HepG2 (cell line): ENCODE data around the gene FALEC. TPM values are rescaled to one million over a fixed set of nuclear protein-coding genes. Genes with fewer than 3 reads are reported as not detected.

ENCODE experiments used
- ADNP ChIP-seq: sonication (generic); formaldehyde crosslinking; IDR thresholded peaks from 2 replicates; pipeline ENCODE4 v1.4.0; 2020; ENCODE audit warnings: missing genetic modification reagents
- ARNT2 ChIP-seq: sonication (generic); formaldehyde crosslinking; IDR thresholded peaks from 2 replicates; pipeline ENCODE4 v1.8.0; 2022; ENCODE audit warnings: mild to moderate bottlenecking, low read depth, missing genetic modification reagents, moderate library complexity
- DNMT1 ChIP-seq: sonication (generic); formaldehyde crosslinking; IDR thresholded peaks from 2 replicates; pipeline ENCODE4 v1.5.1; 2020; ENCODE audit warnings: mild to moderate bottlenecking, missing genetic modification reagents
- ELF1 ChIP-seq: sonication (generic); formaldehyde crosslinking; IDR thresholded peaks from 2 replicates; pipeline ENCODE4 v1.4.0; 2020; ENCODE audit warnings: missing genetic modification reagents
- HOXA5 ChIP-seq: sonication (generic); formaldehyde crosslinking; IDR thresholded peaks from 2 replicates; pipeline ENCODE4 v1.4.0; 2020; ENCODE audit warnings: missing genetic modification reagents
- JARID2 ChIP-seq: sonication (generic); formaldehyde crosslinking; IDR thresholded peaks from 2 replicates; pipeline ENCODE4 v1.8.1; 2023; ENCODE audit warnings: missing genetic modification reagents, inconsistent platforms; ENCODE audit not compliant: insufficient replicate concordance
- JDP2 ChIP-seq: sonication (generic); formaldehyde crosslinking; IDR thresholded peaks from 2 replicates; pipeline ENCODE4 v1.8.1; 2022; ENCODE audit warnings: missing genetic modification reagents, borderline replicate concordance
- KMT2B ChIP-seq: IDR thresholded peaks from 2 replicates; pipeline ENCODE4 v1.6.1; 2016; ENCODE audit warnings: missing genetic modification reagents, missing compliant biosample characterization
- MXD3 ChIP-seq: IDR thresholded peaks from 2 replicates; pipeline ENCODE4 v1.6.1; 2016; ENCODE audit warnings: mild to moderate bottlenecking, missing biosample characterization, missing genetic modification reagents
- NR0B2 ChIP-seq: sonication (generic); formaldehyde crosslinking; IDR thresholded peaks from 2 replicates; pipeline ENCODE4 v1.4.0; 2020; ENCODE audit warnings: mild to moderate bottlenecking, missing genetic modification reagents
- POLR2G ChIP-seq: fragments of 200-400 bp; formaldehyde crosslinking; IDR thresholded peaks from 2 replicates; pipeline ENCODE4 v1.6.1; 2018; ENCODE audit warnings: mild to moderate bottlenecking, low read depth, low read length, moderate library complexity
- RNF2 ChIP-seq: fragments of 450-650 bp; conservative IDR thresholded peaks from 2 replicates; pipeline ENCODE4 v1.6.1; 2016; ENCODE audit warnings: low read depth
- SOX5 ChIP-seq: IDR thresholded peaks from 2 replicates; pipeline ENCODE4 v1.6.1; 2016; ENCODE audit warnings: borderline replicate concordance
- SP1 ChIP-seq, 2 experiments: fragments of 450-650 bp in 1 of 2; sonication (generic) in 1 of 2; formaldehyde crosslinking in 1 of 2; IDR thresholded peaks; 2 replicates each; pipeline versions ENCODE4 v1.4.0 to v1.6.1; 2016 to 2020; ENCODE audit warnings: missing genetic modification reagents in 1 of 2
- STAG1 ChIP-seq: sonication (generic); formaldehyde crosslinking; IDR thresholded peaks from 2 replicates; pipeline ENCODE4 v1.4.0; 2020; ENCODE audit warnings: missing genetic modification reagents
- TBX2 ChIP-seq: sonication (generic); formaldehyde crosslinking; IDR thresholded peaks from 2 replicates; pipeline ENCODE4 v1.5.0; 2020; ENCODE audit warnings: missing genetic modification reagents, mild to moderate bottlenecking, borderline replicate concordance
- TGIF2 ChIP-seq: IDR thresholded peaks from 2 replicates; pipeline ENCODE4 v1.6.1; 2016; ENCODE audit warnings: control low read depth, missing compliant biosample characterization
- ZKSCAN1 ChIP-seq: fragments of 150-350 bp; IDR thresholded peaks from 2 replicates; pipeline ENCODE4 v1.6.1; 2014; ENCODE audit warnings: low read length
- ZMAT5 ChIP-seq: sonication (generic); formaldehyde crosslinking; IDR thresholded peaks from 2 replicates; pipeline ENCODE4 v1.5.0; 2020; ENCODE audit warnings: mild to moderate bottlenecking, low read depth, missing genetic modification reagents, borderline replicate concordance
- ZNF136 ChIP-seq: sonication (generic); formaldehyde crosslinking; IDR thresholded peaks from 2 replicates; pipeline ENCODE4 v1.8.1; 2022; ENCODE audit warnings: low read depth, mild to moderate bottlenecking, moderate library complexity, missing genetic modification reagents
- ZNF276 ChIP-seq: sonication (generic); formaldehyde crosslinking; IDR thresholded peaks from 2 replicates; pipeline ENCODE4 v1.4.0; 2020; ENCODE audit warnings: mild to moderate bottlenecking, low read depth, missing genetic modification reagents
- ZNF333 ChIP-seq: sonication (generic); formaldehyde crosslinking; IDR thresholded peaks from 2 replicates; pipeline ENCODE4 v1.4.0; 2020; ENCODE audit warnings: mild to moderate bottlenecking, missing genetic modification reagents, borderline replicate concordance
- ZNF441 ChIP-seq: sonication (generic); formaldehyde crosslinking; IDR thresholded peaks from 2 replicates; pipeline ENCODE4 v1.7.0; 2021; ENCODE audit warnings: missing genetic modification reagents, borderline replicate concordance
- ZNF629 ChIP-seq: sonication (generic); formaldehyde crosslinking; conservative IDR thresholded peaks from 2 replicates; pipeline ENCODE4 v1.5.0; 2020; ENCODE audit warnings: missing genetic modification reagents
- ZNF883 ChIP-seq: sonication (generic); formaldehyde crosslinking; IDR thresholded peaks from 2 replicates; pipeline ENCODE4 v1.5.1; 2020; ENCODE audit warnings: mild to moderate bottlenecking, missing genetic modification reagents; ENCODE audit errors: not compliant biosample characterization
- polyA plus RNA-seq, 8 experiments: library from polyadenylated mRNA; depleted of rRNA in 3 of 8; stranded (reverse) in 7 of 8; unstranded in 1 of 8; fragments of >200 nt; fragmentation: Illumina TruSeq in 4 of 8; extraction: Trizol in 4 of 8; gene quantifications; 2 replicates each; pipeline versions ENCODE4 v1.2.1 to v1.2.3, GENCODE V29; 2011 to 2016; ENCODE audit warnings: low read depth in 4 of 8, missing spikeins in 1 of 8, mixed read lengths in 1 of 8; ENCODE audit not compliant: insufficient read depth in 1 of 8
- total RNA-seq, 5 experiments: library from RNA; depleted of rRNA; stranded (reverse); fragments of >200 nt; fragmentation: Illumina TruSeq; extraction: Trizol; gene quantifications; 2 replicates each; pipeline ENCODE4 v1.2.3, GENCODE V29; 2016; ENCODE audit warnings: low read depth in 1 of 5

Gene FALEC
- total and polyA plus RNA-seq, 2 of the 13 experiments (the other 11 are each of a cell fraction or from before 2014, with no cell fraction given): 0.33 to 0.71 TPM

GRCh38 chr1:150567717-150568593 lies 52.4 kb downstream of the FALEC start (continued):
- TF ChIP-seq TGIF2: peak; percentile 82
- peak; percentile 80 for TF ChIP-seq TBX2 (CRISPR knock-in tag)
- TF ChIP-seq ADNP (CRISPR knock-in tag): no peak
- TF ChIP-seq MXD3 (CRISPR knock-in tag): no peak
- no peak for TF ChIP-seq SP1 (IDR thresholded peaks at IDR 0.05)
- peak; percentile 42; the same call in 1 of the 2 replicates for TF ChIP-seq SP1 (CRISPR knock-in tag; IDR thresholded peaks at IDR 0.05)
- TF ChIP-seq NR0B2 (CRISPR knock-in tag): no peak
- peak; percentile 23; the same call in 1 of the 2 replicates for TF ChIP-seq ELF1 (CRISPR knock-in tag)
- TF ChIP-seq POLR2G: no peak; the same call in 1 of the 2 replicates
- TF ChIP-seq DNMT1 (CRISPR knock-in tag): no peak
- TF ChIP-seq SOX5: peak; percentile 72; the same call in 1 of the 2 replicates
- no peak for TF ChIP-seq ZNF883 (CRISPR knock-in tag)
- peak; percentile 47; the same call in 1 of the 2 replicates for TF ChIP-seq ZNF136 (CRISPR knock-in tag)
- no peak for TF ChIP-seq ZMAT5 (CRISPR knock-in tag)
- TF ChIP-seq ZKSCAN1: no peak
- TF ChIP-seq HOXA5 (CRISPR knock-in tag): peak; percentile 64; the same call in 1 of the 2 replicates
- TF ChIP-seq ZNF441 (CRISPR knock-in tag): no peak
- TF ChIP-seq JARID2: no peak
- TF ChIP-seq STAG1 (CRISPR knock-in tag): 0 out of 2 replicates have a peak, but pooled peaks have one; percentile 38
- TF ChIP-seq ZNF333: no peak
- TF ChIP-seq ARNT2 (CRISPR knock-in tag): peak; percentile 37; the same call in 1 of the 2 replicates
- no peak for TF ChIP-seq KMT2B (CRISPR knock-in tag)
- TF ChIP-seq JDP2 (CRISPR knock-in tag): no peak
- TF ChIP-seq ZNF629: no peak; the same call in 1 of the 2 replicates
- TF ChIP-seq ZNF276 (CRISPR knock-in tag): no peak
- no peak for TF ChIP-seq RNF2
